ENCODE measurements around the gene HOGA1. TPM values are rescaled to one million over a fixed set of nuclear protein-coding genes. Genes with fewer than 3 reads are reported as not detected.

HOGA1 gene
- total RNA-seq, 1 donor from 2014 or later: 2.1 TPM

DNA sequence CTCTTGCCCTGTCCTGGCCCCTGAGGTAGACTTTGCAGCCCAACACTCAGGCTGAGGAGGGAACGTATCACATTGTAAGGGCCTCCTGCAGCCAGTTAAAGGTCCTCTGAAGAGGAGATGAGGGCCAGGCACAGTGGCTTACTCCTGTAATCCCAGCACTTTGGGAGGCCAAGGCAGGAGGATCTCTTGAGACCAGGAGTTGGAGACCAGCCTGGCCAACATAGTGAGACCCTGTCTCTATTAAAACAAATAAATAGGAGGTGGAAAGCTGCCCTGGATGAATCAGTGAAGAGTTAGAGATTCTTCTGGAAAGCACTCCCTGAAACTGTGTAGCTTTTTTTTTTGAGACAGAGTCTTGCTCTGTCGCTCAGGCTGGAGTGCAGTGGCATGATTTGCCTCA is 3.0 kb downstream of the HOGA1 start:
- H3K4me3 Mint-ChIP-seq: no peak overlapping the region
- no peaks in the 10 kb centered on the region for H3K9me3 Mint-ChIP-seq
- no peaks in the 10 kb centered on the region for H3K36me3 Mint-ChIP-seq
- peaks cover 16% of the 10 kb centered on the region for H3K4me1 Mint-ChIP-seq (ENCODE audit: unreplicated experiment)
- no peak overlapping the region for H3K27ac Mint-ChIP-seq
- DNase-seq (ENCODE audit: extremely low spot score, unreplicated experiment): no peak
- TF ChIP-seq, protein P1, sequence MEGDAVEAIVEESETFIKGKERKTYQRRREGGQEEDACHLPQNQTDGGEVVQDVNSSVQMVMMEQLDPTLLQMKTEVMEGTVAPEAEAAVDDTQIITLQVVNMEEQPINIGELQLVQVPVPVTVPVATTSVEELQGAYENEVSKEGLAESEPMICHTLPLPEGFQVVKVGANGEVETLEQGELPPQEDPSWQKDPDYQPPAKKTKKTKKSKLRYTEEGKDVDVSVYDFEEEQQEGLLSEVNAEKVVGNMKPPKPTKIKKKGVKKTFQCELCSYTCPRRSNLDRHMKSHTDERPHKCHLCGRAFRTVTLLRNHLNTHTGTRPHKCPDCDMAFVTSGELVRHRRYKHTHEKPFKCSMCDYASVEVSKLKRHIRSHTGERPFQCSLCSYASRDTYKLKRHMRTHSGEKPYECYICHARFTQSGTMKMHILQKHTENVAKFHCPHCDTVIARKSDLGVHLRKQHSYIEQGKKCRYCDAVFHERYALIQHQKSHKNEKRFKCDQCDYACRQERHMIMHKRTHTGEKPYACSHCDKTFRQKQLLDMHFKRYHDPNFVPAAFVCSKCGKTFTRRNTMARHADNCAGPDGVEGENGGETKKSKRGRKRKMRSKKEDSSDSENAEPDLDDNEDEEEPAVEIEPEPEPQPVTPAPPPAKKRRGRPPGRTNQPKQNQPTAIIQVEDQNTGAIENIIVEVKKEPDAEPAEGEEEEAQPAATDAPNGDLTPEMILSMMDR (conservative IDR thresholded peaks at IDR 0.05): no peak
- H3K27me3 Mint-ChIP-seq: no peaks in the 10 kb centered on the region

- no peak within 1 kb of the TSS for H3K4me3 Mint-ChIP-seq
Measured at GRCh38 chr10:97589479-97589878, 5.3 kb downstream of the HOGA1 start, which contains the start of gene C10orf62. TSS of gene C10orf62 (plus strand) at chr10:97589721. CDS start at chr10:97589898, 177 bp downstream.

GRCh38 chr10:97590082-97590747 is 6.0 kb downstream of the HOGA1 start:
- TF ChIP-seq, protein P1 (conservative IDR thresholded peaks at IDR 0.05): no peak
- no peaks in the 10 kb centered on the region for H3K36me3 Mint-ChIP-seq
- peaks cover 5% of the 10 kb centered on the region for H3K4me1 Mint-ChIP-seq (ENCODE audit: unreplicated experiment)
- no peak for DNase-seq (ENCODE audit: extremely low spot score, unreplicated experiment)
- no peaks in the 10 kb centered on the region for H3K9me3 Mint-ChIP-seq
- H3K27me3 Mint-ChIP-seq: no peaks in the 10 kb centered on the region
- H3K4me3 Mint-ChIP-seq: no peak overlapping the region
- no peak overlapping the region for H3K27ac Mint-ChIP-seq

More at GRCh38 chr10:97589479-97589878, 5.3 kb downstream of the HOGA1 start, which contains the start of gene C10orf62:
- no peaks in the 10 kb centered on the region for H3K27me3 Mint-ChIP-seq
- H3K36me3 Mint-ChIP-seq: no peaks in the 10 kb centered on the region
- no peak within 1 kb of the TSS for H3K27ac Mint-ChIP-seq
- no peaks in the 10 kb centered on the region for H3K9me3 Mint-ChIP-seq
- DNase-seq (ENCODE audit: extremely low spot score, unreplicated experiment): no peak
- peaks cover 10% of the 10 kb centered on the region for H3K4me1 Mint-ChIP-seq (ENCODE audit: unreplicated experiment)
- TF ChIP-seq, protein P1 (conservative IDR thresholded peaks at IDR 0.05): no peak

DNA sequence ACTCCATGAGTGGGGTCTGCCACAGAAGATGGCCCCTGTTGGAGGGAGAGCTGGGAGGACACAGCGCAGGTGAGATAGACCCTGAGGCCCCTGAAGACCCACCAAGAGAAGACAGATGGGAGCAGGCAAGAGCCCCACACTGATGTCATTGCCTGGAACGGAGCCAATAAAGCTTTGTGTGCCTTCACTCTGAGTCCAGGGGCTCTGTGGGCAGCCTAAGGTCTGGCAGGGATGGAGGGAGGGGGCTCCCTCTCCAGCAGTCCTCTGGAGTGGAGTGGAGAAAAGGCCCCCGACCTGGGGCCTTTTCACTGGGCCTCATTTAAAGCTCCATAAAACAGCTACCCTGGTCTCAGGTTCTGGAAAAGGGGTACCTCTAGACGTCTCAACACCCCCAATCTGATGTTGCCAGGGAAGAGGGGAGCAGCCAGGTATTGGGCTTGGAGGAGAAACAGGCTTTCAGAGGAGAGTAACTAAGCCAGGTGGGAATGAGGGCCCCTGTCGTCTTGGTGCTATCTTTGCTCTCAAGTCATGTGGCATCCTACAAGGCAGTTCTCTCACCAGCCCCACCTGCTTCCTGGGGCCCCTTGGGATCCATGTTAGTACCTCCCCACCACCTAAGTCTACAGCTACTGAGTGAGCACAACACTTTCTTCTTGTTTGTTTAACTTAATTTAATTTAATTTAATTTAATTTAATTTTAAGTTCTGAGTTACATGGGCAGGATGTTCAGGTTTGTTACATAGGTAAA is 6.7 kb downstream of the HOGA1 start:
- Mint-ChIP-seq H3K36me3 (no peaks in the 10 kb centered on the region), H3K27me3 (no peaks in the 10 kb centered on the region), H3K27ac (no peak overlapping the region), H3K9me3 (no peaks in the 10 kb centered on the region), H3K4me1 (ENCODE audit: unreplicated experiment) (no peaks in the 10 kb centered on the region), H3K4me3 (no peak overlapping the region)
- DNase-seq (ENCODE audit: extremely low spot score, unreplicated experiment): no peak
- TF ChIP-seq, protein P1 (conservative IDR thresholded peaks at IDR 0.05): no peak

- Mint-ChIP-seq H3K36me3 (no peaks in the 10 kb centered on the region), H3K4me1 (ENCODE audit: unreplicated experiment) (no peaks in the 10 kb centered on the region), H3K4me3 (no peak overlapping the region), H3K27ac (no peak overlapping the region), H3K27me3 (no peaks in the 10 kb centered on the region), H3K9me3 (no peaks in the 10 kb centered on the region)
- no peak for DNase-seq (ENCODE audit: extremely low spot score, unreplicated experiment)
- TF ChIP-seq, protein P1 (conservative IDR thresholded peaks at IDR 0.05): no peak
Measured at GRCh38 chr10:97593421-97593820, 9.2 kb downstream of the HOGA1 start.

Data from type B pancreatic cell (in vitro differentiated cells).